Measurements from ENCODE around the gene SNRPN. TPM values are rescaled to one million over a fixed set of nuclear protein-coding genes. Genes with fewer than 3 reads are reported as not detected.
"Not testable (repeated sequence)": the region's sequence is repeated elsewhere in the genome, so short reads cannot be mapped to it uniquely, and the experiment has no call there.

Gene SNRPN
- total RNA-seq, 2 experiments from 2014 or later = 69.5 to 74.5 TPM

DNA sequence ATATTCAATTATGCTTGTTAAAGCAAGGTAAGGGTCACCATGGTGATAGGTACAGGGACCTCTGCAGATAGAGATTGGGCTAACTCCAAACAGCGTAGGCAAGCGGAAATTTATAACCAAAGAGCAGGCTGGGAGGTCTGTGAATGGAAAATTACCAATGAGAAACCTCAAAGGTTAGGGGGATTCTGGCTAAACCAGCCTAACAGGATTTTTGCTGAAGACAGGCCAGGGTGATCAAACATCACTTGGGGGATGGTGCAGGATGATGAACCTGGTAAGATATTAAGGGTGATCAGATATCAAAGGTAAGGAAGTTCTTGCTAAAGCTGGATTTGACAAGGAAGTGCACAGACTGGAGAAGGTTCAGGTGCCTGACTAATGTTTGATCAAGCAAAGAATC is 35.3 kb upstream of the SNRPN start:
- CTCF ChIA-PET = no interaction called here
- Mint-ChIP-seq H3K36me3 (ENCODE audit: low read depth) (peaks cover 10% of the 10 kb centered on the region), H3K27me3 (no peaks in the 10 kb centered on the region)

DNA sequence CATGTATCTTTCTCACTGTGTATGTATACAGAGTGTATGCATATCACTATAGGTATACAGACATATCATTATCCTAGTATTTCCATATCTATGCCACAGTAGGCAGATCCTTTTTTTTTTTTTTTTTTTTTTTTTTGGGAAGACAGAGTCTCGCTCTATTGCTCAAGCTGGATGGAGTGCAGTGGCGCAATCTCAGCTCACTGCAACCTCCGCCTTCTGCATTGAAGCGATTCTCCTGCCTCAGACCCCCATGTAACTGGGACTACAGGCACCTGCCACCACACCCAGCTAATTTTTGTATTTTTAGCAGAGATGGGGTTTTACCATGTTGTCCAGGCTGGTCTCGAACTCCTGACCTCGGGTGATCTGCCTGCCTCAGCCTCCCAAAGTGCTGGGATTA is 32.0 kb upstream of the SNRPN start:
- H3K9me3 ChIP-seq (ENCODE audit: control insufficient read depth in 1 of 2, insufficient read depth in 1 of 2, low read length in 2 of 2) = peaks cover 0 to 17% of the 10 kb centered on the region in 2 experiments
- H3K4me1 Mint-ChIP-seq (ENCODE audit: low read depth); intact Hi-C loops (cut with DNase I, micrococcal nuclease); H3K27ac Mint-ChIP-seq; H3K9me3 Mint-ChIP-seq; H3K4me1 ChIP-seq (ENCODE audit: insufficient read depth, low read length); H3K27me3 ChIP-seq (ENCODE audit: control insufficient read depth in 1 of 2, insufficient read depth in 2 of 2, low read length in 2 of 2); H3K36me3 ChIP-seq (ENCODE audit: insufficient read depth, low read length); DNase-seq; H3K27ac ChIP-seq (ENCODE audit: low read depth in 1 of 2, low read length in 2 of 2); ATAC-seq (ENCODE audit: poor library complexity); H3K4me3 Mint-ChIP-seq; H3K4me3 ChIP-seq (ENCODE audit: low read length); H3K27me3 Mint-ChIP-seq; CTCF ChIA-PET; POLR2A ChIA-PET; H3K36me3 Mint-ChIP-seq (ENCODE audit: low read depth): not testable (repeated sequence)

More for the DNA sequence above, 35.3 kb upstream of the SNRPN start:
- no peak for DNase-seq
- POLR2A ChIA-PET = no interaction called here
- Mint-ChIP-seq H3K4me3 (no peak overlapping the region), H3K9me3 (peaks cover 5% of the 10 kb centered on the region), H3K27ac (no peak overlapping the region), H3K4me1 (ENCODE audit: low read depth) (peaks cover 8% of the 10 kb centered on the region)
- Histone ChIP-seq H3K27ac (ENCODE audit: low read depth in 1 of 2, low read length in 2 of 2) (no peak overlapping the region), H3K27me3 (ENCODE audit: control insufficient read depth in 1 of 2, insufficient read depth in 2 of 2, low read length in 2 of 2) (no peaks in the 10 kb centered on the region), H3K4me3 (ENCODE audit: low read length) (no peak overlapping the region), H3K9me3 (ENCODE audit: control insufficient read depth in 1 of 2, insufficient read depth in 1 of 2, low read length in 2 of 2) (peaks cover 4 to 22% of the 10 kb centered on the region in 2 experiments), H3K36me3 (ENCODE audit: insufficient read depth, low read length) (no peaks in the 10 kb centered on the region), H3K4me1 (ENCODE audit: insufficient read depth, low read length) (no peaks in the 10 kb centered on the region)
- no peak for ATAC-seq (ENCODE audit: poor library complexity)
- TF ChIP-seq, protein P1, sequence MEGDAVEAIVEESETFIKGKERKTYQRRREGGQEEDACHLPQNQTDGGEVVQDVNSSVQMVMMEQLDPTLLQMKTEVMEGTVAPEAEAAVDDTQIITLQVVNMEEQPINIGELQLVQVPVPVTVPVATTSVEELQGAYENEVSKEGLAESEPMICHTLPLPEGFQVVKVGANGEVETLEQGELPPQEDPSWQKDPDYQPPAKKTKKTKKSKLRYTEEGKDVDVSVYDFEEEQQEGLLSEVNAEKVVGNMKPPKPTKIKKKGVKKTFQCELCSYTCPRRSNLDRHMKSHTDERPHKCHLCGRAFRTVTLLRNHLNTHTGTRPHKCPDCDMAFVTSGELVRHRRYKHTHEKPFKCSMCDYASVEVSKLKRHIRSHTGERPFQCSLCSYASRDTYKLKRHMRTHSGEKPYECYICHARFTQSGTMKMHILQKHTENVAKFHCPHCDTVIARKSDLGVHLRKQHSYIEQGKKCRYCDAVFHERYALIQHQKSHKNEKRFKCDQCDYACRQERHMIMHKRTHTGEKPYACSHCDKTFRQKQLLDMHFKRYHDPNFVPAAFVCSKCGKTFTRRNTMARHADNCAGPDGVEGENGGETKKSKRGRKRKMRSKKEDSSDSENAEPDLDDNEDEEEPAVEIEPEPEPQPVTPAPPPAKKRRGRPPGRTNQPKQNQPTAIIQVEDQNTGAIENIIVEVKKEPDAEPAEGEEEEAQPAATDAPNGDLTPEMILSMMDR (IDR thresholded peaks at IDR 0.05) = no peak
- intact Hi-C loops (cut with DNase I, micrococcal nuclease) = no loop called here

DNA sequence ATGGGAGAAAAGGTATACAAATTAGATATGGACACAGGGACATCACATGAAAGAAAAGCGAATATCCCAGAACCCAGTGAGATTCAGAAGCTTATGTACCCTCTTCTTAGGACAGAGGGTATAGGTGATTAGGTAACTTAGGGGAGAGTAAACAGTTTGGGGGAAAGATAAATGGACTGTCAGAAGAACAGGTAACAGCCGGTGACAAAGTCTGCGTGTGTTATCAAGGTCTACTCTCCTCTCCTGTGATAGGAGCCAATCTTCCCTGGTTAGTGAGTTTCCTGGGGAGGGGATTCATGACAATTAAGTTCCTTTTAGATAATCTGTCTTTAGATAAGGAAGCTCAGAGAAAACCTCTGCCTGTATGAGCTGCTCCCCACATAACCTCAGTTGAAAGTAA is 30.6 kb upstream of the SNRPN start:
- no peaks in the 10 kb centered on the region for H3K4me1 Mint-ChIP-seq (ENCODE audit: low read depth)
- intact Hi-C loops (cut with DNase I, micrococcal nuclease) = no loop called here

DNA sequence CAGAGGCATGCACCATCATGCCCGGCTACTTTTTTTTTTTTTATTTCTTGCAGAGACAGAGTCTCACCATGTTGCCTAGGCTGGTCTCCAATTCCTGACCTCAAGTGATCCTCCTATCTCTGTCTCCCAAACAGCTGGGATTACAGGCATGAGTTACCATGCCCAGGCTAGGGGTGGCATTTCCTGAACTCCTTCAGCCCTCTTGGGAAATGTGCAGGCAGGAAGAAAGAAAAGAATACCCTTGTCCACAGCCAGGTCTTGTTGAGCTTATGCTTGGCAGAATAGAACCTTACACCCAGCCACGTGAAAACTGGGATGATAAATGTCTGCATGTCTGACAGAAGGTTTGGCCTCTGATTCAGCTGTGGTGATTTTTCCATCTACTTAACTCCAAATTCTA is 30.2 kb upstream of the SNRPN start:
- TF ChIP-seq, protein P1 (IDR thresholded peaks at IDR 0.05) = no peak
- Histone ChIP-seq H3K9me3 (ENCODE audit: control insufficient read depth in 1 of 2, insufficient read depth in 1 of 2, low read length in 2 of 2) (peaks cover 0 to 17% of the 10 kb centered on the region in 2 experiments), H3K4me3 (ENCODE audit: low read length) (no peak overlapping the region), H3K27me3 (ENCODE audit: control insufficient read depth in 1 of 2, insufficient read depth in 2 of 2, low read length in 2 of 2) (no peaks in the 10 kb centered on the region), H3K36me3 (ENCODE audit: insufficient read depth, low read length) (no peaks in the 10 kb centered on the region), H3K27ac (ENCODE audit: low read depth in 1 of 2, low read length in 2 of 2) (no peak overlapping the region), H3K4me1 (ENCODE audit: insufficient read depth, low read length) (no peaks in the 10 kb centered on the region)
- POLR2A ChIA-PET = no interaction called here
- DNase-seq = no peak
- CTCF ChIA-PET = no interaction called here
- H3K36me3 Mint-ChIP-seq (ENCODE audit: low read depth) = no peaks in the 10 kb centered on the region
- intact Hi-C loops (cut with DNase I, micrococcal nuclease) = no loop called here
- H3K9me3 Mint-ChIP-seq = peaks cover 10% of the 10 kb centered on the region
- H3K27ac Mint-ChIP-seq = no peak overlapping the region
- H3K27me3 Mint-ChIP-seq = no peaks in the 10 kb centered on the region
- H3K4me3 Mint-ChIP-seq = no peak overlapping the region
- no peaks in the 10 kb centered on the region for H3K4me1 Mint-ChIP-seq (ENCODE audit: low read depth)
- ATAC-seq (ENCODE audit: poor library complexity) = no peak

More for the DNA sequence above, 30.6 kb upstream of the SNRPN start:
- ATAC-seq (ENCODE audit: poor library complexity) (no peak), DNase-seq (no peak)
- H3K27me3 ChIP-seq (ENCODE audit: control insufficient read depth in 1 of 2, insufficient read depth in 2 of 2, low read length in 2 of 2) = no peaks in the 10 kb centered on the region
- Mint-ChIP-seq H3K27ac (no peak overlapping the region), H3K9me3 (peaks cover 10% of the 10 kb centered on the region), H3K4me3 (no peak overlapping the region), H3K27me3 (no peaks in the 10 kb centered on the region), H3K36me3 (ENCODE audit: low read depth) (no peaks in the 10 kb centered on the region)
- ChIA-PET POLR2A (no interaction called here), CTCF (no interaction called here)
- no peaks in the 10 kb centered on the region for H3K4me1 ChIP-seq (ENCODE audit: insufficient read depth, low read length)
- TF ChIP-seq, protein P1 (IDR thresholded peaks at IDR 0.05) = no peak
- H3K27ac ChIP-seq (ENCODE audit: low read depth in 1 of 2, low read length in 2 of 2) = no peak overlapping the region
- H3K4me3 ChIP-seq (ENCODE audit: low read length) = no peak overlapping the region
- no peaks in the 10 kb centered on the region for H3K36me3 ChIP-seq (ENCODE audit: insufficient read depth, low read length)
- peaks cover 0 to 15% of the 10 kb centered on the region in 2 experiments for H3K9me3 ChIP-seq (ENCODE audit: control insufficient read depth in 1 of 2, insufficient read depth in 1 of 2, low read length in 2 of 2)

DNA sequence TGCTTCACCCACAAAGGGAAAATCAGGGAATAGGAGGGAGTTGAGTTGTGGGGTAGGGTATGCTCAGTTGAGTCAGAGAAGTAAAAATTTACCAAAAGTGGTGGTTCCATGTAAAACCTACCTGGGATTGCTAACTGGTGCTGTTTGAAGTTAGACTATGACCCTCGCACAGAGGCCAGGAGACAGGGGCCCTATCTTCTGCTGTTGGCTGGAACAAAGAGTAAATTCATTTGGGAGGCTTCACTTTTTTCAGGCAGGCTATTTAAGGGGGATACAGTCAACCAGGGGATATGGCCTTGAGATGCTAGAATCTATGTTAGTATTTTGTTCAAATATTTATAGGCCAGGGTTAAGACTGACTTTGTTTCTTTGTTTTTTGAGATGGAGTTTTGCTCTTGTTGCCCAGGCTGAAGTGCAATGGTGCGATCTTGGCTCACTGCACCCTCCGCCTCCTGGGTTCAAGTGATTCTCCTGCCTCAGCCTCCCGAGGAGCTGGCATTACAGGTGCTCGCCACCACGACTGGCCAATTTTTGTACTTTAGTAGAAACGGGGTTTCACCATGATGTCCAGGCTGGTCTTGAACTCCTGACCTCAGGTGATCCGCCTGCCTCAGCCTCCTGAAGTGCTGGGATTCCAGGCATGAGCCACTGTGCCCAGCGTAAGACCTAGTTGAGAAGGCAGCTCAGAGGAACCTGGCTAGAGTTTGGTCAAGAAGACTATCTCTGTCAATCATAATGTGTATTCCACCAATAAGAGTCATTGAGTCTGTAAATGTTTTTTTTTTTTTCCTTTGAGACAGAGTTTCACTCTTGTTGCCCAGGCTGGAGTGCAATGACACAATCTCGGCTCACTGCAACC is 22.7 kb upstream of the SNRPN start:
- H3K27me3 ChIP-seq (ENCODE audit: control insufficient read depth in 1 of 2, insufficient read depth in 2 of 2, low read length in 2 of 2); ATAC-seq (ENCODE audit: poor library complexity); H3K4me1 Mint-ChIP-seq (ENCODE audit: low read depth); DNase-seq; H3K4me1 ChIP-seq (ENCODE audit: insufficient read depth, low read length); H3K27ac Mint-ChIP-seq; H3K36me3 Mint-ChIP-seq (ENCODE audit: low read depth); intact Hi-C loops (cut with DNase I, micrococcal nuclease); H3K36me3 ChIP-seq (ENCODE audit: insufficient read depth, low read length); H3K27me3 Mint-ChIP-seq; POLR2A ChIA-PET; CTCF ChIA-PET; H3K4me3 Mint-ChIP-seq; H3K27ac ChIP-seq (ENCODE audit: low read depth in 1 of 2, low read length in 2 of 2); H3K4me3 ChIP-seq (ENCODE audit: low read length): not testable (repeated sequence)
- peaks cover 0 to 32% of the 10 kb centered on the region in 2 experiments for H3K9me3 ChIP-seq (ENCODE audit: control insufficient read depth in 1 of 2, insufficient read depth in 1 of 2, low read length in 2 of 2)
- peaks cover 14% of the 10 kb centered on the region for H3K9me3 Mint-ChIP-seq

Measured in CD4-positive, alpha-beta T cell (primary cell).